HepG2 (cell line): ENCODE results near the gene NAA38. TPM values are rescaled to one million over a fixed set of nuclear protein-coding genes. Genes with fewer than 3 reads are reported as not detected.
A peak's percentile ranks its signal among the peaks of the same experiment; 100 is the strongest.

ENCODE experiments used
- CC2D1A ChIP-seq: sonication (generic); formaldehyde crosslinking; IDR thresholded peaks from 2 replicates; pipeline ENCODE4 v1.8.1; 2023; ENCODE audit warnings: mild to moderate bottlenecking, missing genetic modification reagents
- FLYWCH1 ChIP-seq: sonication (generic); formaldehyde crosslinking; IDR thresholded peaks from 2 replicates; pipeline ENCODE4 v1.8.1; 2023; ENCODE audit warnings: mild to moderate bottlenecking, missing genetic modification reagents
- GLMP ChIP-seq: sonication (generic); formaldehyde crosslinking; IDR thresholded peaks from 2 replicates; pipeline ENCODE4 v1.9.0; 2021; ENCODE audit warnings: missing genetic modification reagents, mild to moderate bottlenecking, borderline replicate concordance
- ISX ChIP-seq: sonication (generic); formaldehyde crosslinking; conservative IDR thresholded peaks from 2 replicates; pipeline ENCODE4 v1.5.0; 2020; ENCODE audit warnings: missing genetic modification reagents
- MBNL3 ChIP-seq: fragments of 250-450 bp; sonication (Bioruptor Pico); conservative IDR thresholded peaks from 2 replicates; pipeline ENCODE4 v1.8.0; 2022; ENCODE audit warnings: mild to moderate bottlenecking, inconsistent platforms
- MIER3 ChIP-seq: IDR thresholded peaks from 2 replicates; pipeline ENCODE4 v1.6.1; 2016; ENCODE audit warnings: missing compliant biosample characterization, borderline replicate concordance
- NCOA5 ChIP-seq: sonication (generic); formaldehyde crosslinking; IDR thresholded peaks from 2 replicates; pipeline ENCODE4 v1.4.0; 2020; ENCODE audit warnings: missing genetic modification reagents
- SMARCE1 ChIP-seq: fragments of 450-650 bp; IDR thresholded peaks from 2 replicates; pipeline ENCODE4 v1.6.1; 2017; ENCODE audit warnings: borderline replicate concordance
- SMYD3 ChIP-seq: sonication (generic); formaldehyde crosslinking; IDR thresholded peaks from 2 replicates; pipeline ENCODE4 v1.8.1; 2023; ENCODE audit warnings: mild to moderate bottlenecking, missing genetic modification reagents
- SRSF4 ChIP-seq: fragments of 200-400 bp; formaldehyde crosslinking; IDR thresholded peaks from one replicate; pipeline ENCODE4 v1.6.1; 2018; ENCODE audit warnings: mild to moderate bottlenecking, low read depth, low read length, moderate library complexity; ENCODE audit not compliant: poor library complexity, severe bottlenecking
- TSC22D2 ChIP-seq: sonication (generic); formaldehyde crosslinking; IDR thresholded peaks from 2 replicates; pipeline ENCODE4 v1.5.1; 2020; ENCODE audit warnings: missing genetic modification reagents, mild to moderate bottlenecking, borderline replicate concordance
- ZC3H4 ChIP-seq: sonication (generic); formaldehyde crosslinking; IDR thresholded peaks from 2 replicates; pipeline ENCODE4 v1.4.0; 2020; ENCODE audit warnings: missing genetic modification reagents, borderline replicate concordance
- ZFAT ChIP-seq: sonication (generic); formaldehyde crosslinking; conservative IDR thresholded peaks from 2 replicates; pipeline ENCODE4 v1.8.1; 2023; ENCODE audit warnings: missing genetic modification reagents, inconsistent platforms
- ZNF362 ChIP-seq: sonication (generic); formaldehyde crosslinking; IDR thresholded peaks from 2 replicates; pipeline ENCODE4 v1.4.0; 2020; ENCODE audit warnings: missing genetic modification reagents, mild to moderate bottlenecking, borderline replicate concordance
- ZNF879 ChIP-seq: sonication (generic); formaldehyde crosslinking; IDR thresholded peaks from 2 replicates; pipeline ENCODE4 v1.8.1; 2023; ENCODE audit warnings: missing genetic modification reagents
- ZSCAN9 ChIP-seq: IDR thresholded peaks from 2 replicates; pipeline ENCODE4 v1.6.1; 2016; ENCODE audit warnings: borderline replicate concordance
- polyA plus RNA-seq, 8 experiments: library from polyadenylated mRNA; depleted of rRNA in 3 of 8; stranded (reverse) in 7 of 8; unstranded in 1 of 8; fragments of >200 nt; fragmentation: Illumina TruSeq in 4 of 8; extraction: Trizol in 4 of 8; gene quantifications; 2 replicates each; pipeline versions ENCODE4 v1.2.1 to v1.2.3, GENCODE V29; 2011 to 2016; ENCODE audit warnings: low read depth in 4 of 8, missing spikeins in 1 of 8, mixed read lengths in 1 of 8; ENCODE audit not compliant: insufficient read depth in 1 of 8
- total RNA-seq, 5 experiments: library from RNA; depleted of rRNA; stranded (reverse); fragments of >200 nt; fragmentation: Illumina TruSeq; extraction: Trizol; gene quantifications; 2 replicates each; pipeline ENCODE4 v1.2.3, GENCODE V29; 2016; ENCODE audit warnings: low read depth in 1 of 5
- TF ChIP-seq, protein P1 (sequence below): sonication (generic); formaldehyde crosslinking; IDR thresholded peaks from 2 replicates; pipeline ENCODE4 v1.5.1; 2020; ENCODE audit warnings: missing genetic modification reagents, mild to moderate bottlenecking, borderline replicate concordance
- TF ChIP-seq, protein P2 (sequence below): sonication (generic); formaldehyde crosslinking; IDR thresholded peaks from 2 replicates; pipeline ENCODE4 v1.8.1; 2022; ENCODE audit warnings: low read depth, mild to moderate bottlenecking, missing genetic modification reagents
- TF ChIP-seq, protein P3 (sequence below): sonication (generic); formaldehyde crosslinking; IDR thresholded peaks from 2 replicates; pipeline ENCODE4 v1.4.0; 2020; ENCODE audit warnings: mild to moderate bottlenecking, missing genetic modification reagents
- TF ChIP-seq, protein P4 (sequence below): sonication (generic); formaldehyde crosslinking; IDR thresholded peaks from 2 replicates; pipeline ENCODE4 v1.9.0; 2021; ENCODE audit warnings: missing genetic modification reagents, borderline replicate concordance

NAA38 gene
- total and polyA plus RNA-seq, 2 of the 13 experiments (the other 11 are each of a cell fraction or from before 2014, with no cell fraction given) = 46.9 to 91.6 TPM

GRCh38 chr17:7857713-7858521, 558 bp upstream of the NAA38 start, which contains the start of gene CYB5D1 (continued):
- TF ChIP-seq, protein P1, sequence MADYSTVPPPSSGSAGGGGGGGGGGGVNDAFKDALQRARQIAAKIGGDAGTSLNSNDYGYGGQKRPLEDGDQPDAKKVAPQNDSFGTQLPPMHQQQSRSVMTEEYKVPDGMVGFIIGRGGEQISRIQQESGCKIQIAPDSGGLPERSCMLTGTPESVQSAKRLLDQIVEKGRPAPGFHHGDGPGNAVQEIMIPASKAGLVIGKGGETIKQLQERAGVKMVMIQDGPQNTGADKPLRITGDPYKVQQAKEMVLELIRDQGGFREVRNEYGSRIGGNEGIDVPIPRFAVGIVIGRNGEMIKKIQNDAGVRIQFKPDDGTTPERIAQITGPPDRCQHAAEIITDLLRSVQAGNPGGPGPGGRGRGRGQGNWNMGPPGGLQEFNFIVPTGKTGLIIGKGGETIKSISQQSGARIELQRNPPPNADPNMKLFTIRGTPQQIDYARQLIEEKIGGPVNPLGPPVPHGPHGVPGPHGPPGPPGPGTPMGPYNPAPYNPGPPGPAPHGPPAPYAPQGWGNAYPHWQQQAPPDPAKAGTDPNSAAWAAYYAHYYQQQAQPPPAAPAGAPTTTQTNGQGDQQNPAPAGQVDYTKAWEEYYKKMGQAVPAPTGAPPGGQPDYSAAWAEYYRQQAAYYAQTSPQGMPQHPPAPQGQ (CRISPR knock-in tag) = no peak
- no peak for TF ChIP-seq ISX
- no peak for TF ChIP-seq ZC3H4 (CRISPR knock-in tag)
- peak; percentile 33; the same call in 1 of the 2 replicates for TF ChIP-seq MIER3
- TF ChIP-seq, protein P2, sequence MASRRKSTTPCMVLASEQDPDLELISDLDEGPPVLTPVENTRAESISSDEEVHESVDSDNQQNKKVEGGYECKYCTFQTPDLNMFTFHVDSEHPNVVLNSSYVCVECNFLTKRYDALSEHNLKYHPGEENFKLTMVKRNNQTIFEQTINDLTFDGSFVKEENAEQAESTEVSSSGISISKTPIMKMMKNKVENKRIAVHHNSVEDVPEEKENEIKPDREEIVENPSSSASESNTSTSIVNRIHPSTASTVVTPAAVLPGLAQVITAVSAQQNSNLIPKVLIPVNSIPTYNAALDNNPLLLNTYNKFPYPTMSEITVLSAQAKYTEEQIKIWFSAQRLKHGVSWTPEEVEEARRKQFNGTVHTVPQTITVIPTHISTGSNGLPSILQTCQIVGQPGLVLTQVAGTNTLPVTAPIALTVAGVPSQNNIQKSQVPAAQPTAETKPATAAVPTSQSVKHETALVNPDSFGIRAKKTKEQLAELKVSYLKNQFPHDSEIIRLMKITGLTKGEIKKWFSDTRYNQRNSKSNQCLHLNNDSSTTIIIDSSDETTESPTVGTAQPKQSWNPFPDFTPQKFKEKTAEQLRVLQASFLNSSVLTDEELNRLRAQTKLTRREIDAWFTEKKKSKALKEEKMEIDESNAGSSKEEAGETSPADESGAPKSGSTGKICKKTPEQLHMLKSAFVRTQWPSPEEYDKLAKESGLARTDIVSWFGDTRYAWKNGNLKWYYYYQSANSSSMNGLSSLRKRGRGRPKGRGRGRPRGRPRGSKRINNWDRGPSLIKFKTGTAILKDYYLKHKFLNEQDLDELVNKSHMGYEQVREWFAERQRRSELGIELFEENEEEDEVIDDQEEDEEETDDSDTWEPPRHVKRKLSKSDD (CRISPR knock-in tag) = no peak
- no peak for TF ChIP-seq SMYD3
- TF ChIP-seq MBNL3 (CRISPR knock-in tag) = no peak
- no peak for TF ChIP-seq ZNF879 (CRISPR knock-in tag)
- TF ChIP-seq, protein P3, sequence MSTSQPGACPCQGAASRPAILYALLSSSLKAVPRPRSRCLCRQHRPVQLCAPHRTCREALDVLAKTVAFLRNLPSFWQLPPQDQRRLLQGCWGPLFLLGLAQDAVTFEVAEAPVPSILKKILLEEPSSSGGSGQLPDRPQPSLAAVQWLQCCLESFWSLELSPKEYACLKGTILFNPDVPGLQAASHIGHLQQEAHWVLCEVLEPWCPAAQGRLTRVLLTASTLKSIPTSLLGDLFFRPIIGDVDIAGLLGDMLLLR (CRISPR knock-in tag) = no peak
- TF ChIP-seq NCOA5 (CRISPR knock-in tag) = no peak
- no peak for TF ChIP-seq ZNF362 (CRISPR knock-in tag)
- TF ChIP-seq, protein P4, sequence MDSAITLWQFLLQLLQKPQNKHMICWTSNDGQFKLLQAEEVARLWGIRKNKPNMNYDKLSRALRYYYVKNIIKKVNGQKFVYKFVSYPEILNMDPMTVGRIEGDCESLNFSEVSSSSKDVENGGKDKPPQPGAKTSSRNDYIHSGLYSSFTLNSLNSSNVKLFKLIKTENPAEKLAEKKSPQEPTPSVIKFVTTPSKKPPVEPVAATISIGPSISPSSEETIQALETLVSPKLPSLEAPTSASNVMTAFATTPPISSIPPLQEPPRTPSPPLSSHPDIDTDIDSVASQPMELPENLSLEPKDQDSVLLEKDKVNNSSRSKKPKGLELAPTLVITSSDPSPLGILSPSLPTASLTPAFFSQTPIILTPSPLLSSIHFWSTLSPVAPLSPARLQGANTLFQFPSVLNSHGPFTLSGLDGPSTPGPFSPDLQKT (CRISPR knock-in tag) = no peak
- TF ChIP-seq CC2D1A (CRISPR knock-in tag) = peak; percentile 82; the same call in 1 of the 2 replicates
- no peak for TF ChIP-seq SRSF4
- TF ChIP-seq FLYWCH1 = no peak
- TF ChIP-seq ZFAT (CRISPR knock-in tag) = no peak
- no peak for TF ChIP-seq ZSCAN9 (CRISPR knock-in tag)
- TF ChIP-seq SMARCE1 = no peak
- TF ChIP-seq GLMP = no peak
- no peak for TF ChIP-seq TSC22D2 (CRISPR knock-in tag)
